ENCODE results near the gene GABBR2.

GABBR2 gene

DNA sequence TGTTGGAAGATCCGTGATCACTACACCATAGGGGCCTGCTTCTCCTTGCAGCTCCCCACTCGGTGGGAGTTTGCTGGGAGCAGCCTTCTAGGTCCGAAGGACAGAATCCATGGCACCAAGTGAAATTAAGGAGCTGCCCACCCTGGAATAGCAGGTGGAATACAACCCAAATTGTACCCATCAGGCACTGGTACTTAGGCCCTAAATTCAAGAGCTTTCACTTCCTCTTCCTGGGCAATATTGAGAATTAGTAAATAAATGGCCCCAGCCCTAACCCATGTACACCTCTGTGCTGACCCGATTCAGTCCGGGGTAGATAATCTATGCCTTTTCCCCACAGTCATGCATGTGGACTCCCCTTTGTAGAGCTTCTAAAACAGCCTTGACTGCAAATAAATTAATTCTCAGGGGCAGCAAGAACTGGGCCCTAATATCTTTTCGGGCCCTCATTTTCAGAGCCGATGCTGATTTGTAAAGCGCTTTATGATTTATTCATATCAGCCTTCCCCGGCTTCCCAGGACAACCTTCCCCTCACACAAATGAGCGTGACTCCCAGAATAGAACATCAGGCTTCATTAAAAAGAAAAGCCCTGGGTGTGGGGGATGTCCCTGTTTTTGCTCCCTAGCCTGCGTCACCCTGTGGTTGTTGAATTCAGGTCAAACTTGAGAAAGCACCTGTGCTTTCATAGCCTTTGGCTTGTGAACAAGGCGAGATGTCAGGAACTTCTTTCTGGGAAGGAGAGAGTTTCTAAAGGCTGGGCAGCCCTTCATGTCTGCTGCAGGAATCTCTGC is 327.2 kb downstream of the GABBR2 start:
- DNase-seq (ENCODE audit: low read depth), result no peak
- TF ChIP-seq, protein P1, sequence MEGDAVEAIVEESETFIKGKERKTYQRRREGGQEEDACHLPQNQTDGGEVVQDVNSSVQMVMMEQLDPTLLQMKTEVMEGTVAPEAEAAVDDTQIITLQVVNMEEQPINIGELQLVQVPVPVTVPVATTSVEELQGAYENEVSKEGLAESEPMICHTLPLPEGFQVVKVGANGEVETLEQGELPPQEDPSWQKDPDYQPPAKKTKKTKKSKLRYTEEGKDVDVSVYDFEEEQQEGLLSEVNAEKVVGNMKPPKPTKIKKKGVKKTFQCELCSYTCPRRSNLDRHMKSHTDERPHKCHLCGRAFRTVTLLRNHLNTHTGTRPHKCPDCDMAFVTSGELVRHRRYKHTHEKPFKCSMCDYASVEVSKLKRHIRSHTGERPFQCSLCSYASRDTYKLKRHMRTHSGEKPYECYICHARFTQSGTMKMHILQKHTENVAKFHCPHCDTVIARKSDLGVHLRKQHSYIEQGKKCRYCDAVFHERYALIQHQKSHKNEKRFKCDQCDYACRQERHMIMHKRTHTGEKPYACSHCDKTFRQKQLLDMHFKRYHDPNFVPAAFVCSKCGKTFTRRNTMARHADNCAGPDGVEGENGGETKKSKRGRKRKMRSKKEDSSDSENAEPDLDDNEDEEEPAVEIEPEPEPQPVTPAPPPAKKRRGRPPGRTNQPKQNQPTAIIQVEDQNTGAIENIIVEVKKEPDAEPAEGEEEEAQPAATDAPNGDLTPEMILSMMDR (IDR thresholded peaks at IDR 0.05; ENCODE audit: low read depth, low read length, missing control alignments), result no peak
- H3K4me3 ChIP-seq (ENCODE audit: low read depth, low read length), result no peak overlapping the region

- TF ChIP-seq, protein P1 (IDR thresholded peaks at IDR 0.05; ENCODE audit: low read depth, low read length, missing control alignments), result no peak
These were observed 328.6 kb downstream of the GABBR2 start for GRCh38 chr9:98380065-98380681.

DNA sequence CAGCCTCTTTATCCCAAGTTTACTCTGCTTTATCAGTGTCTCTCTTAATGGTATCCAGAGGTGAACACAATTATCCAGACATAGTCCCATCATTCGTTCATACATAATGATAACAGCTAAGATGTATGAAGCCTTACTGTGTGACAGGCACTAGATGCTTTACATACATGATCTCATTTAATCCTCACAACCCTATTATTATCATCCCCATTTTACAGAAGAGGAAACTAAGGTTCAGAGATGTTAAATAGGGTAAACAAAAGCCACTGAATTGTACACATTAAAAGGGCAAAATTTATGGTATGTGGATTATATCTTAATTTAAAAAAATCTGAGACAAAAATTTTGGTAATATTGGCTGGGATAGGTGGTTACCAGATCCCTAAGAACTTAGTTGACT is 329.2 kb downstream of the GABBR2 start:
- DNase-seq (ENCODE audit: low read depth), result no peak
- TF ChIP-seq, protein P1 (IDR thresholded peaks at IDR 0.05; ENCODE audit: low read depth, low read length, missing control alignments), result no peak
- H3K4me3 ChIP-seq (ENCODE audit: low read depth, low read length), result no peak overlapping the region

More at GRCh38 chr9:98380065-98380681, 328.6 kb downstream of the GABBR2 start:
- no peak for DNase-seq (ENCODE audit: low read depth)
- no peak overlapping the region for H3K4me3 ChIP-seq (ENCODE audit: low read depth, low read length)

DNA sequence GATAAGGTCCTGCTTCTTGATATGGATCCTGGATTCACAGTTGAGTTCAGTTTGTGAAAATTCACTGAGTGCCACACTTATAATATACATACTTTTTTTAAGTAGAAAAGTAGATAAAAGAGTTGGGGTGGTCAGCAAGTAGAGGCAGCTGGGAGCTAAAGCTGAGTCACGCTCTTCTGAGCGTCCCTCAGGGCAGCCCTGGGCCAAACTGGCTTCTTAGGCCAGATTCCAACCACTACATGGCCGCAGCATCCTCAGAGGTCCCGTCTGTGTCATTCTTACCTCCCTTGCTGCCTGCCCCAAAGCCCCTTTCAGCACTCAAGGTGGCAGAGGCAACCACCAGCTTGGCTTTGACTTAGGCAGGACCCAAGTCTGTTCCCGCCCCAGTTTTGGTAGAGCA is 329.9 kb downstream of the GABBR2 start:
- no peak overlapping the region for H3K4me3 ChIP-seq (ENCODE audit: low read depth, low read length)
- TF ChIP-seq, protein P1 (IDR thresholded peaks at IDR 0.05; ENCODE audit: low read depth, low read length, missing control alignments), result no peak
- no peak for DNase-seq (ENCODE audit: low read depth)

DNA sequence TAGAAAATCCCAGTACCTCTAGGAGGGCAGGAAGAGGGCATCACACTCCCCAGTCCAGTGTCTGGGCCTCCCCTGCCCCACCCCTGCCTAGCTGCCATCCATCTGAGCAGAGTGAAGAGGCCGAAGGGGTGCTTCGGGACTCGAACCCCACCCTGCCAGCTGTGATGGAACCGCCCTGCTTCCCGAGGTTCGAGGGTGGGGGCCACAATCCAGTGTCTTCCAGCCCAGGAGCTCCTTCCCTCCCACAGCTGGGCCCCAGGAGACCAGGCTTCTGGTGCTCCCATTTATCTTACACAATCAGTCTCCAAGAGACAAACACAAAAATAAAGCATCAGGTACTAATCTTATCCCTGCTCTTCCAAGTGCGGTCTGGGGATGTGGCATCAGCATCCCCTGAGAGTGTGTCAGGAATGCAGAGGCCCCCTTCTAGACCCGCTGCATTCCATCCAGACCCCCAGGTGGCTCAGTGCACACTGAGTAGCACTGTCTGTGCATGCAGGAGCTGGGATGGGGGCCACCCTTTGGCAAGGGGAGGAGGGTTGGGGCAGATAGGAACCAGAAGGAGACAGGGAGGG is 330.4 kb downstream of the GABBR2 start:
- no peak overlapping the region for H3K4me3 ChIP-seq (ENCODE audit: low read depth, low read length)
- no peak for DNase-seq (ENCODE audit: low read depth)
- TF ChIP-seq, protein P1 (IDR thresholded peaks at IDR 0.05; ENCODE audit: low read depth, low read length, missing control alignments), result no peak

GRCh38 chr9:98375138-98375726 is 333.5 kb downstream of the GABBR2 start:
- no peak overlapping the region for H3K4me3 ChIP-seq (ENCODE audit: low read depth, low read length)
- DNase-seq (ENCODE audit: low read depth), result no peak
- TF ChIP-seq, protein P1 (IDR thresholded peaks at IDR 0.05; ENCODE audit: low read depth, low read length, missing control alignments), result no peak
